ENCODE measurements around the gene SEMA5B. TPM values are rescaled to one million over a fixed set of nuclear protein-coding genes. Genes with fewer than 3 reads are reported as not detected.
A peak's percentile ranks its signal among the peaks of the same experiment; 100 is the strongest.

Gene SEMA5B
- total RNA-seq, 1 donor from 2014 or later, result 4.2 TPM

- Mint-ChIP-seq H3K27me3 (peaks cover 13% of the 10 kb centered on the region), H3K9me3 (ENCODE audit: low read depth) (no peaks in the 10 kb centered on the region), H3K27ac (no peak overlapping the region), H3K4me3 (ENCODE audit: low read depth) (no peak overlapping the region), H3K4me1 (ENCODE audit: low read depth) (no peaks in the 10 kb centered on the region), H3K36me3 (ENCODE audit: insufficient read depth) (no peaks in the 10 kb centered on the region)
- no peak for DNase-seq (ENCODE audit: low spot score, unreplicated experiment)
- TF ChIP-seq, protein P1, sequence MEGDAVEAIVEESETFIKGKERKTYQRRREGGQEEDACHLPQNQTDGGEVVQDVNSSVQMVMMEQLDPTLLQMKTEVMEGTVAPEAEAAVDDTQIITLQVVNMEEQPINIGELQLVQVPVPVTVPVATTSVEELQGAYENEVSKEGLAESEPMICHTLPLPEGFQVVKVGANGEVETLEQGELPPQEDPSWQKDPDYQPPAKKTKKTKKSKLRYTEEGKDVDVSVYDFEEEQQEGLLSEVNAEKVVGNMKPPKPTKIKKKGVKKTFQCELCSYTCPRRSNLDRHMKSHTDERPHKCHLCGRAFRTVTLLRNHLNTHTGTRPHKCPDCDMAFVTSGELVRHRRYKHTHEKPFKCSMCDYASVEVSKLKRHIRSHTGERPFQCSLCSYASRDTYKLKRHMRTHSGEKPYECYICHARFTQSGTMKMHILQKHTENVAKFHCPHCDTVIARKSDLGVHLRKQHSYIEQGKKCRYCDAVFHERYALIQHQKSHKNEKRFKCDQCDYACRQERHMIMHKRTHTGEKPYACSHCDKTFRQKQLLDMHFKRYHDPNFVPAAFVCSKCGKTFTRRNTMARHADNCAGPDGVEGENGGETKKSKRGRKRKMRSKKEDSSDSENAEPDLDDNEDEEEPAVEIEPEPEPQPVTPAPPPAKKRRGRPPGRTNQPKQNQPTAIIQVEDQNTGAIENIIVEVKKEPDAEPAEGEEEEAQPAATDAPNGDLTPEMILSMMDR (IDR thresholded peaks at IDR 0.05; ENCODE audit: unreplicated experiment), result no peak
These were observed 82.3 kb downstream of the SEMA5B start for GRCh38 chr3:122945230-122945629.

DNA sequence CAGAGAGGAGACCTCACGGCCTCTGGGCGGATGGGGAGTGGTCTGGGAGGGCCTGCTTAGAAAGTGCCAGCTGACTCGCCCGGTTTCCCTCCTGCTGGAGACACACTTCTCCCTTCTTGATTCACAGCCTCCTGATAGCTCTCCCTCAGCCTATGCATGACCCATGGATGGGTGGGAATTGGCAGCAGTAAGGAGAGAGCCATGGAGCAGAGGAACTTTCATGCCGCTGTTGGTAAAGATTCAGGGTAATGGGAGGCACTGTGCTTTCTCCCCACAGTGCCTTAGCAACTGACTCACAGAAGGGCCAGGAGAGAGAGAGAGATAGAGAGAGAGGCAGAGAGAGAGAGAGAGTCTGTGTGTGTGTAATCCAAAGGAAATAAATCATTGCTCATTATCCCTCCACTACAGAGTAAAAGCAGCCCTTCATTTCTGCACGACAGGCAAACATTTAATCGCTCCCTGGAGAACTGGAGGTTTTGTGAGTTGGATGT lies 82.8 kb downstream of the SEMA5B start:
- no peaks in the 10 kb centered on the region for H3K4me1 Mint-ChIP-seq (ENCODE audit: low read depth)
- DNase-seq (ENCODE audit: low spot score, unreplicated experiment), result no peak
- peaks cover 13% of the 10 kb centered on the region for H3K27me3 Mint-ChIP-seq
- no peak overlapping the region for H3K27ac Mint-ChIP-seq
- no peaks in the 10 kb centered on the region for H3K9me3 Mint-ChIP-seq (ENCODE audit: low read depth)
- no peaks in the 10 kb centered on the region for H3K36me3 Mint-ChIP-seq (ENCODE audit: insufficient read depth)
- TF ChIP-seq, protein P1 (IDR thresholded peaks at IDR 0.05; ENCODE audit: unreplicated experiment), result no peak
- H3K4me3 Mint-ChIP-seq (ENCODE audit: low read depth), result no peak overlapping the region

- Mint-ChIP-seq H3K4me1 (ENCODE audit: low read depth) (no peaks in the 10 kb centered on the region), H3K9me3 (ENCODE audit: low read depth) (no peaks in the 10 kb centered on the region), H3K27me3 (peaks cover 13% of the 10 kb centered on the region), H3K36me3 (ENCODE audit: insufficient read depth) (no peaks in the 10 kb centered on the region), H3K4me3 (ENCODE audit: low read depth) (no peak overlapping the region), H3K27ac (no peak overlapping the region)
- TF ChIP-seq, protein P1 (IDR thresholded peaks at IDR 0.05; ENCODE audit: unreplicated experiment), result no peak
- DNase-seq (ENCODE audit: low spot score, unreplicated experiment), result no peak
These were observed 83.8 kb downstream of the SEMA5B start for GRCh38 chr3:122943828-122944190.

DNA sequence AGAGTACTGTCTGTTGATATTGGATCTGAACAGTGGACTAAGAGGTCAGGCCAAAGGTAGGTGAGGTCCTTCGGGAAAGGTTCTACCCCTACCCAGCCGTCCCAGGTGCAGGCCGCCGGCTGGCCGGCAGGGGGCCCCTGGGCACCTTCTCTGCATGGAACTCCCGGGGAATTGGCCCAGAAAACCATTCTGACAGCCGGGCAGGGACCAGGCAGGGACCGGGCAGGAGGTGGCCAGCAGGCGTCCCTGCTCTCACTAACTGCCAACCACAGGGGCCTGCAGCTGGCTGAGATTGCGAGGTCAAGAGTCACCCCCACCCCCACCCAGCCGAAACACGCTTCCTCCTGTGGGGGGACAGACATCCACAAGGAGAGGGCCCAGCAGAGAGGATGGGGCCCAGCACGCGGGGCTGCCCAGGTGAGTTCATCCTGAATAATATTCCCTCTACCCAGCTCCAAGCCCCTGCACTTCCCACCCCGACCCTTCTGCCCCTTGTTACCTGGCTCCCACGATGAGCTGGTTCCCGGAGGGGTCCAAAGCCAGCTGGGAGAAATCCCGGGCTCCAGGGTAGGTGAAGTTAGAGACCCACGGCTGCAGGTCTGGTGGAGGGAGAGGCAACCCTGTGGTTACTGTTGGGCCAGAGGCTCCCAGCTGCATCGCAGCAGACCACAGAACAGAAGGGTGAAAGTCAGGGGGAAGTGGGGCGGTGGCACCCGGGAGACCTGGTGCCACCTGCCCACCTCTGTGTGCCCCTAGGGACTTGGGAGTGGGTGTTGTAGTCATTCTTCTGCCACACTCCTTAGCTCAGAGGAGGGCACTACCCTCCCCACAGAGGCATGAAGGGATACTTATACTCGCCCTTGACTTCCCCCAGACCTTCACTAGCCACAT lies 84.4 kb downstream of the SEMA5B start:
- H3K4me1 Mint-ChIP-seq (ENCODE audit: low read depth), result no peaks in the 10 kb centered on the region
- no peaks in the 10 kb centered on the region for H3K36me3 Mint-ChIP-seq (ENCODE audit: insufficient read depth)
- H3K27me3 Mint-ChIP-seq, result peaks cover 13% of the 10 kb centered on the region
- TF ChIP-seq, protein P1 (IDR thresholded peaks at IDR 0.05; ENCODE audit: unreplicated experiment), result peak; percentile 87
- no peak overlapping the region for H3K4me3 Mint-ChIP-seq (ENCODE audit: low read depth)
- DNase-seq (ENCODE audit: low spot score, unreplicated experiment), result peak; percentile 85
- H3K27ac Mint-ChIP-seq, result no peak overlapping the region
- H3K9me3 Mint-ChIP-seq (ENCODE audit: low read depth), result no peaks in the 10 kb centered on the region

GRCh38 chr3:122942239-122942638 lies 85.3 kb downstream of the SEMA5B start:
- no peaks in the 10 kb centered on the region for H3K9me3 Mint-ChIP-seq (ENCODE audit: low read depth)
- no peak overlapping the region for H3K27ac Mint-ChIP-seq
- TF ChIP-seq, protein P1 (IDR thresholded peaks at IDR 0.05; ENCODE audit: unreplicated experiment), result no peak
- H3K27me3 Mint-ChIP-seq, result peaks cover 10% of the 10 kb centered on the region
- H3K36me3 Mint-ChIP-seq (ENCODE audit: insufficient read depth), result no peaks in the 10 kb centered on the region
- no peaks in the 10 kb centered on the region for H3K4me1 Mint-ChIP-seq (ENCODE audit: low read depth)
- no peak for DNase-seq (ENCODE audit: low spot score, unreplicated experiment)
- no peak overlapping the region for H3K4me3 Mint-ChIP-seq (ENCODE audit: low read depth)
